NCI-H69 (cell line): Measurements from ENCODE around the gene ACBD4.

Source experiments
- DNase-seq: peaks from one replicate; lab custom pipeline; 2025; lab: John Stamatoyannopoulos, UW

ACBD4 gene

GRCh38 chr17:45136846-45137560 is 1.5 kb downstream of the ACBD4 start:
- DNase-seq = no peak

DNA sequence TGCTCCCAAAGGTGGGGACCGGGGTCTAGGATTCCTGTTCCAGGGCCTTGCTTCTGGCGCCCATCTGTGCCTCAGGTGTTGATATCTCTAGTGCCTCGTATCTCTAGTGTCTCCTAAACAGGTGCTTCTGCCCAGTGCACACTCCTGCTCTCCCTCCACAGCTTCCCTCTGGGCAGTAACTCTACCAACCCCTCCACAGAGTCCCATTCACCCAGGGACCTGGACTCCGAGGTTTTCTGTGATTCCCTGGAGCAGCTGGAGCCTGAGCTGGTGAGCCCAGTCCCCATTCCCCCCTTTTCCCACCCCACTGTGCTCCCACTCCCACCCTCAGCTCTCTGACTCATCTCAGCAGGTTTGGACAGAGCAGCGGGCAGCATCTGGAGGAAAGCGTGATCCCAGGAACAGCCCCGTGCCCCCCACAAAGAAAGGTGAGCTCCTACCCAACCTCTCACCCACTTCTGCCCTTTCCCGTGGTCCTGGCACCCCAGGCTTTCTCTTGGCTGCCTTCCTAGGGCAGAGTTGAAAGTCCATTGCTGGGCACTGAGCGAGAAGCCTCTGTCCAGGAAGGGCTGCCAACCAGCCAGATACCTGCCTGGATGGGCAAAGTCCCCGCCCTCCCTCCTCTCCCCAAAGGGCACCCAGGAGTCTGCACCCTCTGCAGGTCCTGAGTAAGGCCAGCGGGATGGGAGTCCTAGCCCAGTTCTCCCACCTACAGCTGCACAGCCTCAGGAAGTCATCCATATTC is 2.2 kb downstream of the ACBD4 start:
- no peak for DNase-seq

- DNase-seq = peak; percentile 74
Measured at GRCh38 chr17:45138911-45139532, 3.5 kb downstream of the ACBD4 start.

- peak; percentile 76 for DNase-seq
Measured at GRCh38 chr17:45139533-45139920, 4.0 kb downstream of the ACBD4 start.

GRCh38 chr17:45143094-45143670 is 7.7 kb downstream of the ACBD4 start:
- no peak for DNase-seq

GRCh38 chr17:45143767-45144198 is 8.3 kb downstream of the ACBD4 start:
- no peak for DNase-seq

DNA sequence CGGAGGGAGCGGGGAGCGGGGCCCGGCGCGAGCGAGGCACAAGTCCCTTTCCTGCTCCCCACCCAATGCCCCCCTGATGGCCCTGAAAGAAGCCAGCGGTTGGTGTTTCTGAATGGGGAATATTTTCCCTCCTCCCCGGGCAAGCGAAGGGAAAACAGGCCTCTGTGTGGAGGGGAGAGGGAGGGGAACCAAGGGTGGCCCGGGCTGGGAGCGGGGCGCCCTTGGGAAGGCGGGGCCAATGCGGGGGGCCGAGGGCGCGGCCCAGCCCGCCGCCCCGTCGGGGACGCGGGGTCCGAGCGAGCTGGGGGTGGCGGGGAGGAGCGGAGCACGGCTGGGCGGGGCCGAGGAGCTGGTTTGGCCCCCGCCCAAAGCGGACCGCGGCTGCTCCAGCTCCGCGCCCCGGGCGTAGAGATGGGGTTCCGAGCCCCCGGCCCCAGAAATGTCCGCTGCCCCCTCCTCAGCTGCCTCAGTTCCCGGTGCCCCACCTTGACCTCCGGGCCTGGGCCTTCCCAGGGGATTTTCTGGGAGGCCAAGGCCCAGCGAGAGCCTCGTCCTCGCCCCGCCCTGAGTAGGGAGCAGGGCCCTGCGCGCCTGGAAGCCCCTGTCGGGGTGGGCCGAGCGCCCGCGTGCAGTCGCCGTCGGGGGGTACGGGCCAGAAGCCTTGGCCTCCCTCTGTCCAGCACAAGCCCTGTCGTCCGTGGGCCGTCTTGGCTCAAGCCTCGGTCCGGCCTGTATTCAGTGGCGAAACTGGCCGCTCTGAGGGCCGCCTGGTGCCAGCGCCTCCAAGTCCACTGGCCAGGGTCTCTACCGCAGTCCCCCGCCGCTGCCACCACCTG is 8.9 kb downstream of the ACBD4 start:
- peak; percentile 28 for DNase-seq

GRCh38 chr17:45145035-45145389 is 9.5 kb downstream of the ACBD4 start:
- no peak for DNase-seq

DNA sequence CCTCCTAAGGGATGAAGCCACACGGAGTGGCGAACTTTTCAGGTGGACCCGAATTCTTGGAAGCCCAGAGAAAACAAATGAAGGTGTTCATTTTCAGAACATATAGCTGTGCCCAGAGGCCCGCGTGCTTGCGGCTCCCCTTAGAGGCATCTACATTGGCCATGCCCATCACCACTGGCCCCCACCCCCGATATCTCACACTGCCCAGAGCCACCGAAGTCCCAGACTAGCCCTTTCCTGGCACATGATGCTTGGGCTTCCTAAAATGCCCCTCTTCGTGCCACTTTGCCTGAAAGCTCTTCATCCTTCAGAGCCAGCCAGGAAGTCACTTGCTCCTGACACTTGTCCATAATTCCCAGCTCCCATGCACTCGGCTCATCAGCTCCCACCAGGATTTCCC is 10.7 kb downstream of the ACBD4 start:
- DNase-seq = no peak

- DNase-seq = no peak
Measured at GRCh38 chr17:45146592-45146889, 11.1 kb downstream of the ACBD4 start.

DNA sequence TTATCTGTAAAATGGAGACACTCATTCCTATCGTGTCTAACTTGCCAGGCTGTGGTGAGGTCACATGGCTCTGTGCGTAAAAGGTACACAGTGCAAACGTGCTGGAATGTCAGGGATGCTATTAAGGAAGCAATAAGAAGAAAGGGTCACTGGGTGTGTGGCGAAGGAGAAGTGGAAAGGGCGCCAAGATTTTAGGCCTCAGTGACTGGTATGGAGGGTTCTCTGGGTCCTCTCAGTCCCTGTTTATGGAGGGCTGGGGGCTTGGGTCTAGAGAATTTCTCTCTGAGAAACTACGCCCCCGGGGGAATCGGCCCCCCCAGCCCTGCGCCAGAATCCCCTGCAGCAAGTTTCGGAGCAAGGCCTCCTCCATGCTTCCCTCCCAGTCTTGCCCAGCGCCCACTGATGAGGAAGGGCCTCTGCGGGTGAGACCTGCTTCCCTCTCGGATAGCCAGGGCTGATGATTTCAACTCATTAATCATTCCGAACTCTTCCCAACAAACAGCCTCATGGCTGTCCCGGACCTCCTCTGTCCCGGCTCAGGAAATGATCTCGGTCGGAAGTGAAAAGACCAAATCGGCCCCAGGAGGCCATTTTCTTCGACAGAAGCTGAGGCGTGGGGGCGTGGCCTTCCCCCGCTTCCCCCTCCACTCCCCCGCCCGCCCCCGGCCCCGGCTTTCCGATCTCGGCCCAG is 11.5 kb downstream of the ACBD4 start:
- peak; percentile 94 for DNase-seq

- DNase-seq = peak; percentile 98
Measured at GRCh38 chr17:45147581-45148182, 12.2 kb downstream of the ACBD4 start.

GRCh38 chr17:45148183-45149036 is 12.9 kb downstream of the ACBD4 start, which contains the start of gene HEXIM1:
Gene HEXIM1, plus strand, starts transcription at chr17:45148475. Its CDS starts 716 bp downstream, at chr17:45149191.
- DNase-seq = peak; percentile 100

DNA sequence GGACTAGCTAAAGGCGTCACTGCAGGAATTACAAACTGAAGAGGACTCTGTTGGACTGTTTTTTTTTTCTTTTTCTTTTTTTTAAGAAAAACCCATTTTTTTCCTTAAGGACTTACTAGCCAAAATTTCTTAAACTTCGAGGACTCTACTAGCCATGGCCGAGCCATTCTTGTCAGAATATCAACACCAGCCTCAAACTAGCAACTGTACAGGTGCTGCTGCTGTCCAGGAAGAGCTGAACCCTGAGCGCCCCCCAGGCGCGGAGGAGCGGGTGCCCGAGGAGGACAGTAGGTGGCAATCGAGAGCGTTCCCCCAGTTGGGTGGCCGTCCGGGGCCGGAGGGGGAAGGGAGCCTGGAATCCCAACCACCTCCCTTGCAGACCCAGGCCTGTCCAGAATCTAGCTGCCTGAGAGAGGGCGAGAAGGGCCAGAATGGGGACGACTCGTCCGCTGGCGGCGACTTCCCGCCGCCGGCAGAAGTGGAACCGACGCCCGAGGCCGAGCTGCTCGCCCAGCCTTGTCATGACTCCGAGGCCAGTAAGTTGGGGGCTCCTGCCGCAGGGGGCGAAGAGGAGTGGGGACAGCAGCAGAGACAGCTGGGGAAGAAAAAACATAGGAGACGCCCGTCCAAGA is 13.7 kb downstream of the ACBD4 start:
- DNase-seq = peak; percentile 89

- DNase-seq = peak; percentile 73
Measured at GRCh38 chr17:45149669-45150664, 14.5 kb downstream of the ACBD4 start.

DNA sequence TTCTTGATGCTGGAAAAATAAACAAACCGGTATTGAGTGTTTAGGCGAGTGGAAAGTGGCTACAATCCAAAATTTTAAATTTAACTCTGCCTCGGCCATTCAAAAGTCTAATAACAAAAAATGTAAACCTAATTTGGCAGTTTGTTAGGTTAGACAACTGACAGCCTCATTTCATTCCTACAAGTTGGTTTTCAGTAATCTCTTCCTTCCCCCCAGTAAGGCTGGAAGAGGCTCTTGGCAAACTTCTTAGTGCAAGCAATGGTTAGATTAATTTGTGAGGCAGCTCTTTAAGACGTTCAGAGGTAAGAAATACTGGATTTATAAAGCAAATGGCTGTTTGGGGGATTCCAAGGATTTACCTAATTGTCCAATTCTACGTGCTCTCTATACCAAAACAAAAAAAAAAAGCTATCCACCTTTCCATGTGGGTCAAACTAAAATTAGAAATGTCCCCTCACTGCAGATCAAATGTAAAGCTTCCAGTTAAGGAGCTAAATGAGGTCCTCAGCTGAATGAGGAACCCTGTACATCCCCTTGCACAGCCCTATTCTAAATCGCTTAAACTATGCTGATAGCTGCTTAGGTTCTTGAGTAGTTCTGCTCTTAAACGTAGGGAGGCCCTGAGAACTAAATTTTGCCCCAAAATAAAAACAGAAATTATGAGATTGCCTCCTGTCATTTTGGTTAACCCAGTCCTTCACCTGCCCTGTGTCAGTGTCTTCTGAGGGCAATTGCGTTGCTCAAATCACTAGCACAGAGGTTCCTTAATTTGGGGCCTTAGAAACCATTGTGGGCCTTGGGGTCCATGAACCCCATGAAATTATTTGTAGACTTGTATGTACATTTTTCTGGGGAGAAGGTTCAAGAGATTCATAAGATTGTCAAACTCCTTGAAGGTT is 15.7 kb downstream of the ACBD4 start:
- no peak for DNase-seq

GRCh38 chr17:45155029-45155428 is 19.5 kb downstream of the ACBD4 start:
- no peak for DNase-seq
